BJ (cell line): ENCODE measurements around the gene LTK. TPM values are rescaled to one million over a fixed set of nuclear protein-coding genes. Genes with fewer than 3 reads are reported as not detected.

Source experiments
- CTCF ChIA-PET: fragments of 350-600 bp; formaldehyde crosslinking; extraction: SDS; loops from one replicate; lab custom pipeline; 2021; ENCODE audit warnings: antibody characterized with exemption, inconsistent platforms; lab: Yijun Ruan, JAX
- POLR2A ChIA-PET: fragments of 300-600 bp; sonication (Branson Sonifier 250); formaldehyde crosslinking; extraction: SDS; loops from one replicate; lab custom pipeline; 2021; ENCODE audit warnings: antibody characterized with exemption; lab: Charles Lee
- DNase-seq: peaks from one replicate; pipeline ENCODE4 v3.0.0-alpha.2; 2011; ENCODE audit warnings: low read depth
- H3K27me3 ChIP-seq: 2 replicates; pipeline ENCODE4 v1.6.0; 2011; ENCODE audit warnings: low read length; ENCODE audit not compliant: control insufficient read depth, insufficient read depth
- H3K36me3 ChIP-seq: 2 replicates; pipeline ENCODE4 v1.5.1; 2011; ENCODE audit warnings: low read length; ENCODE audit not compliant: control insufficient read depth, insufficient read depth
- H3K4me3 ChIP-seq: 2 replicates; pipeline ENCODE4 v1.5.1; 2011; ENCODE audit warnings: low read depth, mild to moderate bottlenecking, control low read depth, low read length
- polyA plus RNA-seq: library from polyadenylated mRNA; depleted of rRNA; stranded (reverse); fragments of >200 nt; gene quantifications from 2 replicates; pipeline ENCODE4 v1.2.3, GENCODE V29; 2011
- TF ChIP-seq, protein P1 (sequence below): IDR thresholded peaks from 2 replicates; pipeline ENCODE4 v1.5.1; 2011; ENCODE audit warnings: low read depth, mild to moderate bottlenecking, control low read depth, inconsistent platforms, low read length, moderate library complexity; ENCODE audit not compliant: insufficient read depth

The LTK gene
- polyA plus RNA-seq, 1 experiment, result 0.11 TPM

DNA sequence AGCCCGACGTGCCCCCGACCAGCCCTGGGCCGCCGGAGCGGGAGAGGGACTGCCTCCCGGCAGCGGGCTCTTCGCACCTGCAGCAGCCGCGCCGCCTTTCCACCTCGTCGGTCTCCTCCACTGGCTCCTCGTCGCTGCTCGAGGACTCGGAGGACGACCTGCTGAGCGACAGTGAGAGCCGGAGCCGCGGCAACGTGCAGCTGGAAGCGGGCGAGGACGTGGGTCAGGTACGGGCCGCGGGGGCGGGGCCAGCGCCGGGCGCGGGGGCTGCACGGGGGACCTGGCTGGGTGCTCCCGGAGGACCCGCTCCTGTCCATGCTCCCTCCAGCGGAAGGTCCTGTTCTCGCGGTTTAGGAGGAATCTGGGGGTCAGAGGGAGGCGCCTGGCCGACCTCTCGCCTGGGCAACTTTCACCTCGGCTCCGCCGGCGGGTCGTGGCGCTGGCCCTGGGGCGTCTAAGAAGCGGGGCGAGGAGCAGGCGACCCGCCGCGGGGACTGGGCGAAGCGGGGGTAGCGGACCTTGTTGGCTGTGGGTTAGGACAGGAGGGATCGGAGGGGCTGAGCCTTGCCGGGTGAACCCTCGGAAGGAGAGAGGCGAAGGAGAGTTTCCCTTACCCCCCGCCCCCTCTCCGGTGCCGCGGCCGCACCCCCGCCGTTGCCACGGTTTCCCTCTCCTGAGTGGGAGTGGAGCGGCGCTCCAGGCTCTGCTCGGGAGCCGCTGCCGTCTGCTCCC, 19.3 kb downstream of the LTK start:
- Histone ChIP-seq H3K36me3 (no peaks in the 10 kb centered on the region), H3K4me3 (peak overlapping the region; percentile 57), H3K27me3 (peaks cover 7% of the 10 kb centered on the region)
- TF ChIP-seq, protein P1, sequence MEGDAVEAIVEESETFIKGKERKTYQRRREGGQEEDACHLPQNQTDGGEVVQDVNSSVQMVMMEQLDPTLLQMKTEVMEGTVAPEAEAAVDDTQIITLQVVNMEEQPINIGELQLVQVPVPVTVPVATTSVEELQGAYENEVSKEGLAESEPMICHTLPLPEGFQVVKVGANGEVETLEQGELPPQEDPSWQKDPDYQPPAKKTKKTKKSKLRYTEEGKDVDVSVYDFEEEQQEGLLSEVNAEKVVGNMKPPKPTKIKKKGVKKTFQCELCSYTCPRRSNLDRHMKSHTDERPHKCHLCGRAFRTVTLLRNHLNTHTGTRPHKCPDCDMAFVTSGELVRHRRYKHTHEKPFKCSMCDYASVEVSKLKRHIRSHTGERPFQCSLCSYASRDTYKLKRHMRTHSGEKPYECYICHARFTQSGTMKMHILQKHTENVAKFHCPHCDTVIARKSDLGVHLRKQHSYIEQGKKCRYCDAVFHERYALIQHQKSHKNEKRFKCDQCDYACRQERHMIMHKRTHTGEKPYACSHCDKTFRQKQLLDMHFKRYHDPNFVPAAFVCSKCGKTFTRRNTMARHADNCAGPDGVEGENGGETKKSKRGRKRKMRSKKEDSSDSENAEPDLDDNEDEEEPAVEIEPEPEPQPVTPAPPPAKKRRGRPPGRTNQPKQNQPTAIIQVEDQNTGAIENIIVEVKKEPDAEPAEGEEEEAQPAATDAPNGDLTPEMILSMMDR, result no peak
- ChIA-PET CTCF (no interaction called here), POLR2A (no interaction called here)
- no peak for DNase-seq

DNA sequence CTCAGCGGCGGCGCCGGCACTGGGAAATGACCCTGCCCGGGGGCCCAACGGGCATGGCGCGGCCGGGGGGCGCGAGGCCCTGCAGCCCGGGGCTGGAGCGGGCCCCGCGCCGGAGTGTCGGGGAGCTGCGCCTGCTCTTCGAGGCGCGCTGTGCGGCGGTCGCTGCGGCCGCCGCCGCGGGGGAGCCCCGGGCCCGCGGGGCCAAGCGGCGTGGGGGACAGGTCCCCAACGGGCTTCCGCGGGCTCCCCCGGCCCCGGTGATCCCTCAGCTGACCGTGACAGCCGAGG, 19.8 kb downstream of the LTK start:
- peak overlapping the region; percentile 57 for H3K4me3 ChIP-seq
- peaks cover 7% of the 10 kb centered on the region for H3K27me3 ChIP-seq
- POLR2A ChIA-PET, result no interaction called here
- DNase-seq, result no peak
- TF ChIP-seq, protein P1, result no peak
- H3K36me3 ChIP-seq, result no peaks in the 10 kb centered on the region
- CTCF ChIA-PET, result no interaction called here

DNA sequence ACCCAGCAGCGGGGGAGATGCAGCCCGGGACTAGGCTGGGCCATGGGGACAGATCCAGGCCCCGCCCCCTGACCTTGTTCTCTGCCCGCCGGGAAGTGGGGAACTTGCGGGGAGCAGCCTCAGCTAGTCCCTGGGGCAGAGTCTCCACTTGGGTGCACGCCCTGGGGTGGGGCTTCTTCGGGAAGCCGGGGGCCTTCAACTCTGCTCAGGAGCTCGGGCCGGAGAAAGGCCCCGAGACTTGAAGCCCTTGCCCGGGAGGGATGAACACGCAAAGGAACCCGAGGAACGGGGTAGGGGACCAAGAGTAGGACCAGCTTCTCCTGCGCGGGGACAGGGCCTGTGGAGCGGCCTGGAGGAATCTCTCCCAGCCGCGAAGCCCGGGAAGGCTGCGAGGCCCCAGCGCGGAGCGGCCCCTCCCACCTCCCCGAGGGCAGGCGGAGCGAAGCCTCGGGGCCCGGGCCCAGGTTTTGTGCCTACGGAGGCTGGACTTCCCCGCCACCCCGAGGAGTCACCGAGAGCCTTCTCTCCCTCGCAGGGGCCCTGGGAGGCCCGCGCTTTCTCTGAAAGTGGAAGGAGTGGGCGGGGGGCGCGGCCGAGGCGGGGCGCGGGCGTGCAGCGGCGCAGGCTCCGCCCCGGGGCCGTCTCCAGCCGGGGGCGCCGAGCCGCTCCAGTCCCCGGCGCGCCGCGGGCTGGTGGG, 20.3 kb downstream of the LTK start, which contains the start of gene ITPKA:
Gene ITPKA, plus strand, starts transcription at position 670 of the 697 bp plus-strand sequence. CDS start 54 bp downstream, outside the sequence.
- no peaks in the 10 kb centered on the region for H3K36me3 ChIP-seq
- peaks cover 7% of the 10 kb centered on the region for H3K27me3 ChIP-seq
- DNase-seq, result no peak
- TF ChIP-seq, protein P1, result no peak
- POLR2A ChIA-PET, result interaction anchor here (0.5 kb wide), 1 partner anchor 262 kb away, joined by 3 read pairs; the partner anchor contains the start of gene CHP1
- CTCF ChIA-PET, result no interaction called here
- H3K4me3 ChIP-seq, result peak within 1 kb of the TSS; percentile 57

DNA sequence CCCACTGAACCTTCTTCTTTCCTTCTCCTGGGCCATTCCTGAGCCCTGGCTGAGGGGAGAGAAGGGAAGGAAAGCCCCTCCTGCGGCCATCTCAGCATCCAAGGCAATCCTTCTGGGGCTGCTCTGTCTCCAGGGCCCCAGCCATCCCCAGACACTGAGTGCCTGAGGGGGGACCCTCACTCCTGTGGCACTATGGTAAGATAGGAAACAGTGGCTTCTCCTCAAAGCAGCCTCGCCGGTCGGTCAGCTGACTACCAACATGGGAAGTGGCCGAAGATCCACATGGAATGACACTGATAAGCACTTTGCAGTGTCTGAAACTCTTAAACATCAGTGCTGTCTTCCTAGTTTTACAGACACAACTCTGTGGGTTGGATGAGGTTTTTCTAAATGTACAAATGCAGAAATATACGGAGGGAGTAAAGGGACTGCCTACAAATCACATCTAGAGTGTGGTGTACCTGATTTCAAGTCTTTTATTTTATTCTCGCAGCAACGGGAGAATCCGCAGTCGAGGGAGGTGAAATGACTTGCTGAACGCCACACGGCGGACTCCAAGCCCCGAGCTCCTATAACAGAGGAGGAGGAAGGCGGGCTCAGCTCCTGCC, 20.9 kb downstream of the LTK start:
- ChIA-PET POLR2A (interaction anchor here (0.5 kb wide), 1 partner anchor 261 kb away, joined by 3 read pairs; the partner anchor contains the start of gene CHP1), CTCF (no interaction called here)
- H3K4me3 ChIP-seq, result peak overlapping the region; percentile 57
- no peaks in the 10 kb centered on the region for H3K36me3 ChIP-seq
- TF ChIP-seq, protein P1, result no peak
- no peak for DNase-seq
- H3K27me3 ChIP-seq, result peaks cover 7% of the 10 kb centered on the region

DNA sequence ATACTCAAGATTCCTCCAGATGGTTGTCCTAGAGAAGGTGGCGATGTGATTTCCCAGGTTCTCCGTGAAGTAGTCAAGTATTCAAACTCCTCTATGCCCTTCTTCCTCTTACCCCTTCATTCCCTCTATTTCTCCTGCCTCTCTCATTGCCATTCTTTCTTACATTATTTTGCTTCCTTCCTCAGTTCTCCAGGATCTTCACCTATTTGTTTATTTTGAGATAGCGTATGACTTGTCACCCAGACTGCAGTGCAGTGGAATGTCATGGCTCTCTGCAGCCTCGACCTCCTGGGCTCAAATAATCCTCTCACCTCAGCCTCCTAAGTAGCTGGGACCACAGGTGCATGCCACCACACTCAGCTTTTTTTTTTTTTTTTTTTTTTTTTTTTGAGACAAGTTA, 21.7 kb downstream of the LTK start:
- TF ChIP-seq, protein P1, result no peak
- DNase-seq, result no peak
- H3K4me3 ChIP-seq, result no peak overlapping the region
- peaks cover 7% of the 10 kb centered on the region for H3K27me3 ChIP-seq
- H3K36me3 ChIP-seq, result no peaks in the 10 kb centered on the region
- ChIA-PET CTCF (no interaction called here), POLR2A (no interaction called here)
